Trophoblast cell (in vitro differentiated cells and primary cell): ENCODE measurements around the gene CSGALNACT2.
"Not testable (repeated sequence)": the region's sequence is repeated elsewhere in the genome, so short reads cannot be mapped to it uniquely, and the experiment has no call there.

Source experiments
- DNase-seq, 2 donors: peaks; one replicate each; pipeline ENCODE4 v3.0.0-alpha.2; 2016
- H2AFZ ChIP-seq: 2 replicates; pipeline ENCODE4 v1.6.1; 2013; ENCODE audit warnings: low read length, moderate library complexity, mild to moderate bottlenecking; ENCODE audit not compliant: insufficient read depth, poor library complexity
- H2AK5ac ChIP-seq: 2 replicates; pipeline ENCODE4 v1.6.1; 2013; ENCODE audit warnings: mild to moderate bottlenecking, low read length
- H2BK120ac ChIP-seq: 2 replicates; pipeline ENCODE4 v1.6.1; 2013; ENCODE audit warnings: low read length, mild to moderate bottlenecking, moderate library complexity; ENCODE audit not compliant: insufficient read depth, poor library complexity
- H2BK12ac ChIP-seq: 2 replicates; pipeline ENCODE4 v1.6.1; 2013; ENCODE audit warnings: mild to moderate bottlenecking, low read length, moderate library complexity
- H2BK5ac ChIP-seq: 2 replicates; pipeline ENCODE4 v1.6.1; 2013; ENCODE audit warnings: low read length, low read depth, moderate library complexity, mild to moderate bottlenecking; ENCODE audit not compliant: poor library complexity
- H3K14ac ChIP-seq: 2 replicates; pipeline ENCODE4 v1.6.1; 2013; ENCODE audit warnings: mild to moderate bottlenecking, low read length
- H3K18ac ChIP-seq: 2 replicates; pipeline ENCODE4 v1.6.1; 2013; ENCODE audit warnings: mild to moderate bottlenecking, low read length
- H3K23ac ChIP-seq: 2 replicates; pipeline ENCODE4 v1.6.1; 2013; ENCODE audit warnings: low read length
- H3K27ac ChIP-seq: 2 replicates; pipeline ENCODE4 v1.5.1; 2013; ENCODE audit warnings: low read depth, mild to moderate bottlenecking, inconsistent platforms, low read length, moderate library complexity
- H3K27me3 ChIP-seq: 2 replicates; pipeline ENCODE4 v1.6.1; 2013; ENCODE audit warnings: inconsistent platforms, mild to moderate bottlenecking, low read length, moderate library complexity; ENCODE audit not compliant: insufficient read depth
- H3K36me3 ChIP-seq, 2 experiments: 1 replicate in 1 of 2; 2 replicates in 1 of 2; pipeline ENCODE4 v1.6.1; 2013; ENCODE audit warnings: low read length in 2 of 2, mild to moderate bottlenecking in 2 of 2, moderate library complexity in 1 of 2; ENCODE audit not compliant: insufficient read depth in 2 of 2, control insufficient read depth in 1 of 2
- H3K4ac ChIP-seq: 2 replicates; pipeline ENCODE4 v1.6.1; 2013; ENCODE audit warnings: low read depth, mild to moderate bottlenecking, low read length, moderate library complexity
- H3K4me1 ChIP-seq, 2 experiments: 1 replicate in 1 of 2; 2 replicates in 1 of 2; pipeline ENCODE4 v1.6.1; 2013; ENCODE audit warnings: low read length in 2 of 2, mild to moderate bottlenecking in 2 of 2, moderate library complexity in 1 of 2; ENCODE audit not compliant: insufficient read depth in 2 of 2, control insufficient read depth in 1 of 2
- H3K4me2 ChIP-seq: 2 replicates; pipeline ENCODE4 v1.6.1; 2013; ENCODE audit warnings: inconsistent platforms, mild to moderate bottlenecking, low read length, moderate library complexity
- H3K4me3 ChIP-seq: 2 replicates; pipeline ENCODE4 v1.5.1; 2013; ENCODE audit warnings: mild to moderate bottlenecking, low read depth, low read length, inconsistent platforms
- H3K79me1 ChIP-seq: one replicate; pipeline ENCODE4 v1.6.1; 2013; ENCODE audit warnings: low read length
- H3K79me2 ChIP-seq: 2 replicates; pipeline ENCODE4 v1.6.1; 2013; ENCODE audit warnings: low read length, mild to moderate bottlenecking; ENCODE audit not compliant: control insufficient read depth, insufficient read depth, poor library complexity
- H3K9ac ChIP-seq: 2 replicates; pipeline ENCODE4 v1.6.1; 2013; ENCODE audit warnings: mild to moderate bottlenecking, low read length
- H3K9me3 ChIP-seq: 2 replicates; pipeline ENCODE4 v1.6.1; 2013; ENCODE audit warnings: low read depth, mild to moderate bottlenecking, control low read depth, inconsistent platforms, low read length; ENCODE audit not compliant: insufficient read depth
- H4K12ac ChIP-seq: 2 replicates; pipeline ENCODE4 v1.6.1; 2013; ENCODE audit warnings: low read depth, mild to moderate bottlenecking, low read length, moderate library complexity
- H4K8ac ChIP-seq: 2 replicates; pipeline ENCODE4 v1.6.1; 2013; ENCODE audit warnings: low read depth, mild to moderate bottlenecking, low read length, moderate library complexity
- H4K91ac ChIP-seq: one replicate; pipeline ENCODE4 v1.6.1; 2013; ENCODE audit warnings: low read depth, mild to moderate bottlenecking, low read length, moderate library complexity
- WGBS: extraction: QIAGEN DNeasy Blood & Tissue Kit; methylation state at CpG from one replicate; pipeline ENCODE4 v1.1.7; 2013; ENCODE audit warnings: missing lambda C conversion rate; ENCODE audit not compliant: insufficient read length, insufficient coverage; ENCODE audit errors: extremely low coverage; 5-methylcytosine and 5-hydroxymethylcytosine counted together

The CSGALNACT2 gene

GRCh38 chr10:43183764-43184163 is 45.5 kb downstream of the CSGALNACT2 start:
- not testable (repeated sequence) for H3K79me1 ChIP-seq, H4K8ac ChIP-seq, H3K9ac ChIP-seq, H3K27ac ChIP-seq, H3K4me2 ChIP-seq, H2BK120ac ChIP-seq, H3K4me1 ChIP-seq, H3K14ac ChIP-seq, H3K4ac ChIP-seq, H4K91ac ChIP-seq, H3K23ac ChIP-seq, H3K18ac ChIP-seq, H2AFZ ChIP-seq, H4K12ac ChIP-seq, H3K36me3 ChIP-seq, H3K9me3 ChIP-seq, H3K79me2 ChIP-seq, H2BK12ac ChIP-seq, H2AK5ac ChIP-seq, H3K27me3 ChIP-seq, H2BK5ac ChIP-seq, H3K4me3 ChIP-seq
- peak; percentile 64 to 76 for DNase-seq
- no CpG with 5 or more reads among the region's 3 CpGs for WGBS

DNA sequence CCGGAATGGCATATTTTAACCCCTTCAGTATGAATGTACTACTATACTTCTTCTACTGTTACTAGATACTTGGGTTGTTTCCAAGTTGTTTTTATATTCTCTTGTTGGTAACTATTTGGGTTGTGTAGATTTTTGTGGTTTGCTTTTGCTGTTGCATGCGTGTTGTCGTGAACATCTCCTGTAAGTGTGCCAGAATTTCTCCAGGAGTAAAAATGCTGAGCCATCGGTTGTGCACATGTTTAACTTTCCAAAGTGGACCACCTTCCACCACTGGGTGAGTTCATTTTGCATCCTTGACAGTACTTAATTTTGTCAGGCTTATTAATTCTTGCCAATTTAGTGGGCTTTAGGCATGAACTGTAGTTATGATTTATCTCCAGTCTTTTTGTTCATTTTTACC is 47.9 kb downstream of the CSGALNACT2 start:
- Histone ChIP-seq H4K8ac (no peak overlapping the region), H4K12ac (no peak overlapping the region), H3K23ac (no peak overlapping the region), H3K9me3 (peaks cover 1% of the 10 kb centered on the region), H3K9ac (no peak overlapping the region), H3K4ac (no peak overlapping the region), H2AK5ac (no peak overlapping the region), H2AFZ (no peak overlapping the region), H3K79me2 (no peaks in the 10 kb centered on the region), H3K18ac (no peak overlapping the region), H3K27ac (no peak overlapping the region), H2BK5ac (no peak overlapping the region), H2BK120ac (no peak overlapping the region), H3K4me2 (no peak overlapping the region), H3K27me3 (no peaks in the 10 kb centered on the region), H3K14ac (no peak overlapping the region), H3K79me1 (no peaks in the 10 kb centered on the region), H3K36me3 (peaks cover 4 to 7% of the 10 kb centered on the region in 2 experiments), H3K4me1 (no peaks in the 10 kb centered on the region), H2BK12ac (no peak overlapping the region), H3K4me3 (no peak overlapping the region), H4K91ac (no peak overlapping the region)
- no CpG with 5 or more reads among the region's 4 CpGs for WGBS
- DNase-seq: no peak

GRCh38 chr10:43187213-43187612 is 49.0 kb downstream of the CSGALNACT2 start:
- no peak overlapping the region for H3K4me3 ChIP-seq
- H3K79me1 ChIP-seq: no peaks in the 10 kb centered on the region
- H3K27me3 ChIP-seq: no peaks in the 10 kb centered on the region
- no peak overlapping the region for H2AFZ ChIP-seq
- peaks cover 1% of the 10 kb centered on the region for H3K9me3 ChIP-seq
- no peak overlapping the region for H2BK120ac ChIP-seq
- H2BK5ac ChIP-seq: no peak overlapping the region
- no peak for DNase-seq
- H3K9ac ChIP-seq: no peak overlapping the region
- no peak overlapping the region for H4K91ac ChIP-seq
- no peak overlapping the region for H3K14ac ChIP-seq
- no peak overlapping the region for H2BK12ac ChIP-seq
- H4K8ac ChIP-seq: no peak overlapping the region
- no peak overlapping the region for H3K23ac ChIP-seq
- peaks cover 4 to 7% of the 10 kb centered on the region in 2 experiments for H3K36me3 ChIP-seq
- no peak overlapping the region for H2AK5ac ChIP-seq
- no peak overlapping the region for H3K4me2 ChIP-seq
- H3K4ac ChIP-seq: no peak overlapping the region
- no CpG with 5 or more reads among the region's 3 CpGs for WGBS
- H3K4me1 ChIP-seq: no peaks in the 10 kb centered on the region
- H3K18ac ChIP-seq: no peak overlapping the region
- no peak overlapping the region for H3K27ac ChIP-seq
- H3K79me2 ChIP-seq: no peaks in the 10 kb centered on the region
- H4K12ac ChIP-seq: no peak overlapping the region

DNA sequence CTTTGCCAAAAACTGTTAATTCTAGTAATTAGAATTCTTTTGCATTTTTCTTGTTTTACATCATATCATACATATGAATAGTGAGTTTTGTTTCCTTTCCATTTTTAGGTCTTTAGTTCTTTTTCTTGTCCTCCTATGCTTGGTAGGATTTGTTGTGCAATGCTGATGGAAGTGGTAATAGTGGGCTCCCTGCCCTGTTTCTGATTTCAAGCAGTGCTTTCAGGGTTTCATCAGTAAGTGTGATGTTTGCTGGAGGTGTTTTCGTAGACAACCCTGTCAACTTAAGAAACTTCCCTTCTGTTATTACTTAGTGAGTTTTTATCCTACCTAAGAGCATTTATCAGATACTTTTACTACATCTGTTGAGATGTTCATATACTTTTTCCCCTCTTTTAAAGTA is 50.5 kb downstream of the CSGALNACT2 start:
- H2AFZ ChIP-seq: no peak overlapping the region
- no peak overlapping the region for H2BK5ac ChIP-seq
- no peaks in the 10 kb centered on the region for H3K79me1 ChIP-seq
- H3K9me3 ChIP-seq: no peaks in the 10 kb centered on the region
- no peak overlapping the region for H3K23ac ChIP-seq
- H3K4me3 ChIP-seq: no peak overlapping the region
- H3K18ac ChIP-seq: no peak overlapping the region
- H4K12ac ChIP-seq: no peak overlapping the region
- H3K27ac ChIP-seq: no peak overlapping the region
- no peaks in the 10 kb centered on the region for H3K4me1 ChIP-seq
- H4K91ac ChIP-seq: no peak overlapping the region
- no peak overlapping the region for H2BK120ac ChIP-seq
- H3K27me3 ChIP-seq: no peaks in the 10 kb centered on the region
- no peak overlapping the region for H3K4ac ChIP-seq
- H3K79me2 ChIP-seq: no peaks in the 10 kb centered on the region
- WGBS: no CpG with 5 or more reads among the region's 1 CpG
- H3K36me3 ChIP-seq: peaks cover 0 to under 1% of the 10 kb centered on the region in 2 experiments
- no peak for DNase-seq
- H3K14ac ChIP-seq: no peak overlapping the region
- H2BK12ac ChIP-seq: no peak overlapping the region
- no peak overlapping the region for H3K9ac ChIP-seq
- H3K4me2 ChIP-seq: no peak overlapping the region
- H2AK5ac ChIP-seq: no peak overlapping the region
- no peak overlapping the region for H4K8ac ChIP-seq
